Measurements from ENCODE around the gene PRMT6.

The PRMT6 gene

GRCh38 chr1:107056426-107057196 is at the start of gene PRMT6:
Gene PRMT6, plus strand, starts transcription at chr1:107056674. Its CDS starts 42 bp downstream, at chr1:107056716.
- Histone ChIP-seq H3K27me3 (ENCODE audit: insufficient read depth, low read length) (no peaks in the 10 kb centered on the region), H3K4me2 (ENCODE audit: low read length) (peak within 1 kb of the TSS; percentile 98), H2AFZ (ENCODE audit: low read length) (0 out of 2 replicates have a peak within 1 kb of the TSS, but pooled peaks have one; percentile 39), H3K9me2 (ENCODE audit: low read depth, low read length) (no peaks in the 10 kb centered on the region), H3K9ac (ENCODE audit: low read length) (peak within 1 kb of the TSS; percentile 94), H4K20me1 (ENCODE audit: insufficient read depth, low read length) (no peaks in the 10 kb centered on the region), H3K27ac (ENCODE audit: low read depth, low read length, poor library complexity, severe bottlenecking) (peak within 1 kb of the TSS; percentile 35), H3K4me3 (ENCODE audit: low read depth, low read length, poor library complexity, severe bottlenecking) (peak within 1 kb of the TSS; percentile 91), H3F3A (ENCODE audit: insufficient read depth, low read length) (no peaks in the 10 kb centered on the region; the same call in 1 of the 2 replicates), H3K9me3 (ENCODE audit: low read length) (no peaks in the 10 kb centered on the region), H3K36me3 (ENCODE audit: insufficient read depth, low read length) (peaks cover 17% of the 10 kb centered on the region), H3K4me1 (ENCODE audit: insufficient read depth, low read length, severe bottlenecking) (peaks cover 23% of the 10 kb centered on the region), H3K79me2 (ENCODE audit: insufficient read depth, low read length) (no peaks in the 10 kb centered on the region; the same call in 1 of the 2 replicates)
- no peak for TF ChIP-seq CTCF (IDR thresholded peaks at IDR 0.05; ENCODE audit: low read length)
- TF ChIP-seq EZH2 (IDR thresholded peaks at IDR 0.05; ENCODE audit: borderline replicate concordance, low read length): no peak

GRCh38 chr1:107009281-107009680 is 47.2 kb upstream of the PRMT6 start:
- Histone ChIP-seq H3K27me3 (ENCODE audit: insufficient read depth, low read length) (no peaks in the 10 kb centered on the region), H3K4me1 (ENCODE audit: insufficient read depth, low read length, severe bottlenecking) (no peaks in the 10 kb centered on the region), H3K27ac (ENCODE audit: low read depth, low read length, poor library complexity, severe bottlenecking) (no peak overlapping the region), H3K9me2 (ENCODE audit: low read depth, low read length) (no peaks in the 10 kb centered on the region), H3K9ac (ENCODE audit: low read length) (no peak overlapping the region), H3F3A (ENCODE audit: insufficient read depth, low read length) (no peaks in the 10 kb centered on the region), H3K9me3 (ENCODE audit: low read length) (no peaks in the 10 kb centered on the region), H2AFZ (ENCODE audit: low read length) (no peak overlapping the region), H3K36me3 (ENCODE audit: insufficient read depth, low read length) (no peaks in the 10 kb centered on the region), H3K79me2 (ENCODE audit: insufficient read depth, low read length) (no peaks in the 10 kb centered on the region), H3K4me3 (ENCODE audit: low read depth, low read length, poor library complexity, severe bottlenecking) (no peak overlapping the region), H3K4me2 (ENCODE audit: low read length) (no peak overlapping the region), H4K20me1 (ENCODE audit: insufficient read depth, low read length) (no peaks in the 10 kb centered on the region)
- no peak for TF ChIP-seq CTCF (IDR thresholded peaks at IDR 0.05; ENCODE audit: low read length)

GRCh38 chr1:107010582-107010981 is 45.9 kb upstream of the PRMT6 start:
- Histone ChIP-seq H2AFZ (ENCODE audit: low read length) (no peak overlapping the region), H3K9me3 (ENCODE audit: low read length) (no peaks in the 10 kb centered on the region), H3K79me2 (ENCODE audit: insufficient read depth, low read length) (no peaks in the 10 kb centered on the region), H3K27ac (ENCODE audit: low read depth, low read length, poor library complexity, severe bottlenecking) (no peak overlapping the region), H4K20me1 (ENCODE audit: insufficient read depth, low read length) (no peaks in the 10 kb centered on the region), H3K27me3 (ENCODE audit: insufficient read depth, low read length) (no peaks in the 10 kb centered on the region), H3K4me2 (ENCODE audit: low read length) (no peak overlapping the region), H3K36me3 (ENCODE audit: insufficient read depth, low read length) (no peaks in the 10 kb centered on the region), H3K9ac (ENCODE audit: low read length) (no peak overlapping the region), H3K9me2 (ENCODE audit: low read depth, low read length) (no peaks in the 10 kb centered on the region), H3K4me3 (ENCODE audit: low read depth, low read length, poor library complexity, severe bottlenecking) (no peak overlapping the region), H3F3A (ENCODE audit: insufficient read depth, low read length) (no peaks in the 10 kb centered on the region), H3K4me1 (ENCODE audit: insufficient read depth, low read length, severe bottlenecking) (no peaks in the 10 kb centered on the region)
- TF ChIP-seq CTCF (IDR thresholded peaks at IDR 0.05; ENCODE audit: low read length) (no peak), EZH2 (IDR thresholded peaks at IDR 0.05; ENCODE audit: borderline replicate concordance, low read length) (no peak)

Measured in OCI-LY1 (cell line).